ENCODE measurements around the gene SGK2. TPM values are rescaled to one million over a fixed set of nuclear protein-coding genes. Genes with fewer than 3 reads are reported as not detected.

Gene SGK2
- total RNA-seq, 4 donors from 2014 or later: 5.5 to 22.4 (median 15.3) TPM

DNA sequence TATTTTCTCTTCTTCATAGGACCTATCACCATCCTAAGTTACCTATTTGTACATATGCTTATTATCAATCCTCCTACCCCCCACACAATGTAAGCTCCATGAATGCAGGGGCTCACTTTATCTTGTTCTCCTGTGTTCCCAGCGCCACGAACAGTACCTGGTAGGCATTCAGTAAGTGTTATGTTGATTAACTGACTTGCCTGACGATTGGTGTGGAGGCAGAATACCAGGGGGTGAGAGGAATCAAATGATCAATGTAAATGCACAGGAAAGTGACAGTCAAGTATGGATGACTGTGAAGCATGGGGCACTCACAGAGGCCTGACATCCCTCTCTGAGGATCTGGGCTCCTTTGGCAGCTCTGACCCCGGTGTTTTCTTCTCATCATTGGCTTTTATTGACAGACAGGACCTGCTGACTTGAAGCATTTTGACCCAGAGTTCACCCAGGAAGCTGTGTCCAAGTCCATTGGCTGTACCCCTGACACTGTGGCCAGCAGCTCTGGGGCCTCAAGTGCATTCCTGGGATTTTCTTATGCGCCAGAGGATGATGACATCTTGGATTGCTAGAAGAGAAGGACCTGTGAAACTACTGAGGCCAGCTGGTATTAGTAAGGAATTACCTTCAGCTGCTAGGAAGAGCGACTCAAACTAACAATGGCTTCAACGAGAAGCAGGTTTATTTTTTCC is 25.8 kb downstream of the SGK2 start:
- TF ChIP-seq, protein P1, sequence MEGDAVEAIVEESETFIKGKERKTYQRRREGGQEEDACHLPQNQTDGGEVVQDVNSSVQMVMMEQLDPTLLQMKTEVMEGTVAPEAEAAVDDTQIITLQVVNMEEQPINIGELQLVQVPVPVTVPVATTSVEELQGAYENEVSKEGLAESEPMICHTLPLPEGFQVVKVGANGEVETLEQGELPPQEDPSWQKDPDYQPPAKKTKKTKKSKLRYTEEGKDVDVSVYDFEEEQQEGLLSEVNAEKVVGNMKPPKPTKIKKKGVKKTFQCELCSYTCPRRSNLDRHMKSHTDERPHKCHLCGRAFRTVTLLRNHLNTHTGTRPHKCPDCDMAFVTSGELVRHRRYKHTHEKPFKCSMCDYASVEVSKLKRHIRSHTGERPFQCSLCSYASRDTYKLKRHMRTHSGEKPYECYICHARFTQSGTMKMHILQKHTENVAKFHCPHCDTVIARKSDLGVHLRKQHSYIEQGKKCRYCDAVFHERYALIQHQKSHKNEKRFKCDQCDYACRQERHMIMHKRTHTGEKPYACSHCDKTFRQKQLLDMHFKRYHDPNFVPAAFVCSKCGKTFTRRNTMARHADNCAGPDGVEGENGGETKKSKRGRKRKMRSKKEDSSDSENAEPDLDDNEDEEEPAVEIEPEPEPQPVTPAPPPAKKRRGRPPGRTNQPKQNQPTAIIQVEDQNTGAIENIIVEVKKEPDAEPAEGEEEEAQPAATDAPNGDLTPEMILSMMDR (IDR thresholded peaks at IDR 0.05; ENCODE audit: low read depth): no peak

DNA sequence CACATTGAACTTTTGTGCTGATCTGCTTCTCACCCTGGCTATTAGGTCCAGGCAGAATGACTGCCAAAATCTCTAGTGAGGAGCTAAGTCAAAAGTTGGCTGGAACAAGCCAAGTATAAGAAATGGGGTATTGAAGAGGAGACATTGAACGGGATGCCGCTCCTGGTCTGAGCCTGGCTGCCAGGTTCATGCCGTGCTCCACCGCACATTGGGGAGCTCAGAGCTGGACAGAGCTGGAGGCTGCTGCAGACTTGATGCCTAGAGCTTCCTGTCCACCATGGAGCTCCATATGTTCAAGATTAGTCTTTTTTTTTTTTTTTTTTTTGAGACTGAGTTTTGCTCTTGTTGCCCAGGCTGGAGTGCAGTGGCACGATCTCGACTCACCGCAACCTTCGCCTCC is 27.8 kb downstream of the SGK2 start:
- TF ChIP-seq, protein P1 (IDR thresholded peaks at IDR 0.05; ENCODE audit: low read depth): no peak

DNA sequence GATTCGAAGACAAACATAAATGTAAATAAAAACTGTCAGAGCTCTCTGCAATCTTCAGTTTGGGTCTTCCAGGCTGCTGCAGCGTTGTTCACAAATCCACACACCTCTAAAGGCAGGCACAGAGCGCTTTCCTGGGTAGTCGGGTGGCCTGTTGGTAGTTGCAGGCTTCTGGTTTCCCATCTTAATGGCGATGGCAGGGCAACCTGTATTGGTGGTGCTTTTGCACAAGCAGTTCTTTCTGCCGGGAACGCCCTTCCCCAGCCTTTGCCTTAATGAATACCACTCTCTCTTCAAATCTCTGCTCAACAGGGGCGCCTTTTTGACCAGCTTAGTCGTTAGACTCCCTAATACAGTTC is 31.2 kb downstream of the SGK2 start:
- TF ChIP-seq, protein P1 (IDR thresholded peaks at IDR 0.05; ENCODE audit: low read depth): no peak

DNA sequence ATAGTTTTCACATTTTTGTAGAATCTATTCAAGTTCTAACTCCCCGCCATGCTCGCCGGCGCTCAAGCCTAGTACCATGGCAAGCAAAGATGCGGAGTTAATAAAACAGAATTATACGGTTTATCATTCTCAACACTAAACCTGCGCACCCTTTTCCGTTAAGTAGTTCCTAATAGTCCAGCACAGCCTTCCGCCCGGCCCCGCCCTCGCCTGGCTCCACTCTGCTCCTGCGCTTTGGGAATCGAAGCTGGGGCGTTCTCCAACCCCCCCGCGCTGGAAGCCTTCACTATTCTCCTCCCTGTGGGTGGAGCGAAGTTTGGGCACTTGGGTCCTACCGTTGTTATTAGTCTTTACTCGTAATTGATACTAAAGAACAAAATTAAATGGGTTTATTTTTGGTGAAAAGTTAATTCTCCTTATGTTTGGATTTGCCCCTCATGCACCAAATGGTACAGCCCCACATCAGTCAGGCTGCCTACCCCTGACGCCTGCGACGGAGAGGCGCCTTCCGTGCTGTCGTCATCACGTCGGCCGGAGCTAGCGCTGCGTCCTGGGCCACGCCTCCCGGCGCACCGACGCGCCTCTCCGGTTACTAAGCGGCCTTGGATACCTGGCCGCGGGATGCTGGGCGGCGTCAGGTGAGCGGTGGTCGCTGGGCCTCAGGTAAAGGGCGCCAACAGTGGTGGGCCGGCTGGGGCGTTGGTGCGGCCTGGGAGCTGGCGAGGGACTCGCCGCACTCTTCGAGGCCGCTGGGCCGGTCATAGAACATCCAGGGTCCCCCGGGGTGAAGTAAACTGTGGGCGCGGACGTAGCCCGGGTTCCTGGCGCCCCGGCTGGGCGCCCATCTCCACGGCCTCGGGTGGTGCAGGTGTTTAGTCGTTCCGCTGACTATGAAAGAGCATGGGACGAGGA is 31.8 kb downstream of the SGK2 start, which contains the start of gene IFT52:
Gene IFT52 (plus strand): TSS at position 546 of the 912 bp plus-strand sequence. CDS start 3,762 bp downstream, outside the sequence.
- TF ChIP-seq, protein P1 (IDR thresholded peaks at IDR 0.05; ENCODE audit: low read depth): no peak

DNA sequence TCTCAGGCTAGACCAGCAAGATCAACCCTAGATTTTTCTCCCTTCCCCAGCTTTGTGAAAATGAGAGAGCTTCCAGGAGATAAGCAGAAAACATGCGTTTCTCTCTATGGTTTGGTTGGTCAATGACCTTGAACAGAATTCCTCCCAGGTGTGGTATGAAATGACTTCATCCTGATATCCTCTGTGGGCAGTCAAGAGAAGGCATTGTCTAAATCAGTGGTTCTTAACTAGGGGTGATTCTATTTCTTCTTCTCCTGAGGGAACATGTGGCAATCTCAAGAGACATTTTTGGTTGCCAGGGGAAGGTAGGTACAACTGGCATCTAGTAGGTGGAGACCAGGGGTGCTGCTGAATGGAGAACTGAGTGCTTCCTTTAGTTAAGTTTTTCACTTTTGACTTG is 44.3 kb downstream of the SGK2 start:
- TF ChIP-seq, protein P1 (IDR thresholded peaks at IDR 0.05; ENCODE audit: low read depth): no peak

DNA sequence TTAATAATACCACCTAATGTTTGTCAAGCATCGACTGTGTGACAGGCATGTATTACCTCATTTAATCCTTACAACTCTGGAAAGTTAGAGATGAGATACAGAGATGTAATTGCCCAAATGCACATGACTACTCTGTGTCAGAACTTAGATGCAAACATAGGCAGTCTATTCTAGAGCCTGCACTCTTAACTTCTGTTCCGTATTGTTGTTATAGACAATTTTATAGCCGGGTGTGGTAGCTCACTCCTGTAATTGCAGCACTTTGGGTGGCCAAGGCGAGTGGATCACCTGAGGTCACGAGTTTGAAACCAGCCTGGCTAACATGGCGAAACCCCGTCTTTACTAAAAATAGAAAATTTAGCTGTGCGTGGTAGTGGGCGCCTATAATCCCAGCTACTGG is 46.9 kb downstream of the SGK2 start:
- TF ChIP-seq, protein P1 (IDR thresholded peaks at IDR 0.05; ENCODE audit: low read depth): no peak

DNA sequence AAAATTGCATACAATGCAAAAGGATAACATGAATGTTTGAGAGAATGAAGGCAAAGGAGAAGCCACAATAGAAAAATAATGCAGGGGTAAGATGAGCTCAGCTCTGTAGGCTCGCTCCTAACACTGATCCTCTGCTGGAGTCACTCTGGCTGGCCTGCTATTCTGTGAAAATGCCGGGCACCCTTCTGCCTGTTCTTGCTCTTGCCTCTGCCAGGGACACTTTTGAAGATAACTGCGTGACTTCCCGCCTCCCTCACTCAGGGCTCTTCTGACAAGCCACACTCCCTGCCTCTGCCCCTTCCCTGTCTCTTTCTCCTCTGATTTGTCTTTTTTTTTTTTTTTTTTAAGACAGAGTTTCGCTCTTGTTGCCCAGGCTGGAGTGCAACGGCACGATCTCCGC is 72.8 kb downstream of the SGK2 start:
- TF ChIP-seq, protein P1 (IDR thresholded peaks at IDR 0.05; ENCODE audit: low read depth): no peak

Data from subcutaneous adipose tissue (tissue), 4 donors.